Dermis microvascular lymphatic vessel endothelial cell (primary cell): ENCODE data around the gene ATP5PO. TPM values are rescaled to one million over a fixed set of nuclear protein-coding genes. Genes with fewer than 3 reads are reported as not detected.
A peak's percentile ranks its signal among the peaks of the same experiment; 100 is the strongest.
"Not testable (repeated sequence)": the region's sequence is repeated elsewhere in the genome, so short reads cannot be mapped to it uniquely, and the experiment has no call there.

Source experiments
- DNase-seq, 2 donors: peaks; one replicate each; pipeline versions ENCODE4 v3.0.0 to v3.0.0-alpha.2; 2010; ENCODE audit warnings: low read depth in 2 of 2
- total RNA-seq: library from RNA; depleted of rRNA; stranded (reverse); fragments of >200 nt; gene quantifications from 2 replicates; pipeline ENCODE4 v1.2.1, GENCODE V29; 2014

ATP5PO gene
- total RNA-seq, 1 donor from 2014 or later = 180 TPM

- DNase-seq = no peak
Observed at GRCh38 chr21:33869873-33870272, 45.7 kb downstream of the ATP5PO start.

GRCh38 chr21:33867868-33868267 lies 47.7 kb downstream of the ATP5PO start:
- not testable (repeated sequence) for DNase-seq

GRCh38 chr21:33866826-33867225 lies 48.8 kb downstream of the ATP5PO start:
- no peak for DNase-seq

- DNase-seq = no peak
Observed at GRCh38 chr21:33865996-33866575, 49.5 kb downstream of the ATP5PO start.

GRCh38 chr21:33865176-33865575 lies 50.4 kb downstream of the ATP5PO start:
- DNase-seq = no peak

- DNase-seq = no peak
Observed at GRCh38 chr21:33864150-33864549, 51.5 kb downstream of the ATP5PO start.

- not testable (repeated sequence) for DNase-seq
Observed at GRCh38 chr21:33863191-33863590, 52.4 kb downstream of the ATP5PO start.

- no peak for DNase-seq
Observed at GRCh38 chr21:33861125-33861524, 54.5 kb downstream of the ATP5PO start.

GRCh38 chr21:33860332-33860879 lies 55.2 kb downstream of the ATP5PO start:
- no peak for DNase-seq

- DNase-seq = no peak
Observed at GRCh38 chr21:33859373-33860102, 56.1 kb downstream of the ATP5PO start.

GRCh38 chr21:33858667-33859372 lies 56.8 kb downstream of the ATP5PO start:
- DNase-seq = no peak

GRCh38 chr21:33857846-33858666 lies 57.5 kb downstream of the ATP5PO start:
- DNase-seq = no peak

- no peak for DNase-seq
Observed at GRCh38 chr21:33856893-33857527, 58.6 kb downstream of the ATP5PO start.

GRCh38 chr21:33855190-33855589 lies 60.4 kb downstream of the ATP5PO start:
- no peak for DNase-seq

- DNase-seq = peak in 1 of 2 donors; percentile 46
Observed at GRCh38 chr21:33854604-33855003, 61.0 kb downstream of the ATP5PO start.

Other genes starting within 250 kb of the ATP5PO start
- 9.5 and 14.5 TPM in 2 replicates for gene MRPS6, start 157.8 kb upstream of the ATP5PO start, total RNA-seq
- gene SLC5A3, start 157.8 kb upstream of the ATP5PO start, total RNA-seq = 12.5 and 20.2 TPM in 2 replicates